ENCODE measurements around the gene LTA.
A peak's percentile ranks its signal among the peaks of the same experiment; 100 is the strongest.

DNA sequence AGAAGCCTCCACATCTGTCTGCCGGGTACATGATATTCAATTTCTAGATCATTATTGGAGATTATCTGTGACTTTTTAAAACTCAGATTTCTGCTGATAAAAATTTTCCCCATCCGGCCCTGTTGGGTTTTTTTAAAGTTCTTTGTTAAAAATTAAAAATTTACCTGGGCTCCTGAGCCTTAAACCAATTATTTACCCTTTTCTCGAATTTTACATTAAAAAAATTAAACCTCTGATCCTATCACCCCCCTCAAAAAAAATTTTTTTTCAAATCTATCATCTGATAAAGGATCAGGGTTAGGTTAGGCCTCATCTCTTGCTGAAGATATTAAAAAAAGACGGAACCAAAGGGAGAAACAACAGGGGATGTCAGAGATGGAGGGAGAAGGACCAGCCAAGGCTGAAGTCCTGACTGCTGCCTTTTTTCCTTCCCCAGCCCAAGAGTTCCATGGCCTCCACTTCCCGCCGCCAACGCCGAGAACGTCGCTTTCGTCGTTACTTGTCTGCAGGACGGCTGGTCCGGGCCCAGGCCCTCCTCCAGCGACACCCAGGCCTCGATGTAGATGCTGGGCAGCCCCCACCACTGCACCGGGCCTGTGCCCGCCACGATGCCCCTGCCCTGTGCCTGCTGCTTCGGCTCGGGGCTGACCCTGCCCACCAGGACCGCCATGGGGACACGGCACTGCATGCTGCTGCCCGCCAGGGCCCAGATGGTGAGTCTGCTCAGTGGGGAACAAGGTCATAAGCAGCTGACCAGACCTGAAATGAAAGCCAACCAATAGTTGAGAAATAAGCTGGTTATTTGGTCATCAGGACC is 24.2 kb upstream of the LTA start:
- TF ChIP-seq EZH2 (IDR thresholded peaks at IDR 0.05; ENCODE audit: borderline replicate concordance, insufficient read depth, low read length, poor library complexity, severe bottlenecking) (no peak), POLR2AphosphoS5 (IDR thresholded peaks at IDR 0.05) (no peak), EP300 (conservative IDR thresholded peaks at IDR 0.05; ENCODE audit: poor library complexity, severe bottlenecking) (no peak), TAF1 (IDR thresholded peaks at IDR 0.05; ENCODE audit: low read depth) (peak; percentile 25), RAD21 (conservative IDR thresholded peaks at IDR 0.05) (no peak)
- TF ChIP-seq, protein P1, sequence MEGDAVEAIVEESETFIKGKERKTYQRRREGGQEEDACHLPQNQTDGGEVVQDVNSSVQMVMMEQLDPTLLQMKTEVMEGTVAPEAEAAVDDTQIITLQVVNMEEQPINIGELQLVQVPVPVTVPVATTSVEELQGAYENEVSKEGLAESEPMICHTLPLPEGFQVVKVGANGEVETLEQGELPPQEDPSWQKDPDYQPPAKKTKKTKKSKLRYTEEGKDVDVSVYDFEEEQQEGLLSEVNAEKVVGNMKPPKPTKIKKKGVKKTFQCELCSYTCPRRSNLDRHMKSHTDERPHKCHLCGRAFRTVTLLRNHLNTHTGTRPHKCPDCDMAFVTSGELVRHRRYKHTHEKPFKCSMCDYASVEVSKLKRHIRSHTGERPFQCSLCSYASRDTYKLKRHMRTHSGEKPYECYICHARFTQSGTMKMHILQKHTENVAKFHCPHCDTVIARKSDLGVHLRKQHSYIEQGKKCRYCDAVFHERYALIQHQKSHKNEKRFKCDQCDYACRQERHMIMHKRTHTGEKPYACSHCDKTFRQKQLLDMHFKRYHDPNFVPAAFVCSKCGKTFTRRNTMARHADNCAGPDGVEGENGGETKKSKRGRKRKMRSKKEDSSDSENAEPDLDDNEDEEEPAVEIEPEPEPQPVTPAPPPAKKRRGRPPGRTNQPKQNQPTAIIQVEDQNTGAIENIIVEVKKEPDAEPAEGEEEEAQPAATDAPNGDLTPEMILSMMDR (IDR thresholded peaks at IDR 0.05; ENCODE audit: poor library complexity, severe bottlenecking): no peak
- TF ChIP-seq, protein P2, sequence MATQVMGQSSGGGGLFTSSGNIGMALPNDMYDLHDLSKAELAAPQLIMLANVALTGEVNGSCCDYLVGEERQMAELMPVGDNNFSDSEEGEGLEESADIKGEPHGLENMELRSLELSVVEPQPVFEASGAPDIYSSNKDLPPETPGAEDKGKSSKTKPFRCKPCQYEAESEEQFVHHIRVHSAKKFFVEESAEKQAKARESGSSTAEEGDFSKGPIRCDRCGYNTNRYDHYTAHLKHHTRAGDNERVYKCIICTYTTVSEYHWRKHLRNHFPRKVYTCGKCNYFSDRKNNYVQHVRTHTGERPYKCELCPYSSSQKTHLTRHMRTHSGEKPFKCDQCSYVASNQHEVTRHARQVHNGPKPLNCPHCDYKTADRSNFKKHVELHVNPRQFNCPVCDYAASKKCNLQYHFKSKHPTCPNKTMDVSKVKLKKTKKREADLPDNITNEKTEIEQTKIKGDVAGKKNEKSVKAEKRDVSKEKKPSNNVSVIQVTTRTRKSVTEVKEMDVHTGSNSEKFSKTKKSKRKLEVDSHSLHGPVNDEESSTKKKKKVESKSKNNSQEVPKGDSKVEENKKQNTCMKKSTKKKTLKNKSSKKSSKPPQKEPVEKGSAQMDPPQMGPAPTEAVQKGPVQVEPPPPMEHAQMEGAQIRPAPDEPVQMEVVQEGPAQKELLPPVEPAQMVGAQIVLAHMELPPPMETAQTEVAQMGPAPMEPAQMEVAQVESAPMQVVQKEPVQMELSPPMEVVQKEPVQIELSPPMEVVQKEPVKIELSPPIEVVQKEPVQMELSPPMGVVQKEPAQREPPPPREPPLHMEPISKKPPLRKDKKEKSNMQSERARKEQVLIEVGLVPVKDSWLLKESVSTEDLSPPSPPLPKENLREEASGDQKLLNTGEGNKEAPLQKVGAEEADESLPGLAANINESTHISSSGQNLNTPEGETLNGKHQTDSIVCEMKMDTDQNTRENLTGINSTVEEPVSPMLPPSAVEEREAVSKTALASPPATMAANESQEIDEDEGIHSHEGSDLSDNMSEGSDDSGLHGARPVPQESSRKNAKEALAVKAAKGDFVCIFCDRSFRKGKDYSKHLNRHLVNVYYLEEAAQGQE (IDR thresholded peaks at IDR 0.05; ENCODE audit: borderline replicate concordance): no peak

All from neural cell (in vitro differentiated cells).